HG02588 (cell line): ENCODE results near the gene SELENOO.

ENCODE experiments used
- ATAC-seq: cut with Tn5 transposase; IDR thresholded peaks from one replicate; pipeline ENCODE4 v1.9.1; 2021; ENCODE audit warnings: mild to moderate bottlenecking, moderate library complexity; ENCODE audit not compliant: unreplicated experiment

Gene SELENOO

GRCh38 chr22:50215297-50216054, 14.7 kb downstream of the SELENOO start:
- no peak for ATAC-seq

- no peak for ATAC-seq
Observed at GRCh38 chr22:50216055-50216683, 15.4 kb downstream of the SELENOO start.

- no peak for ATAC-seq
Observed at GRCh38 chr22:50216684-50217520, 16.1 kb downstream of the SELENOO start.

GRCh38 chr22:50217543-50218152, 16.8 kb downstream of the SELENOO start:
- no peak for ATAC-seq

GRCh38 chr22:50218153-50218995, 17.6 kb downstream of the SELENOO start:
- ATAC-seq = no peak

- no peak for ATAC-seq
Observed at GRCh38 chr22:50218996-50219727, 18.4 kb downstream of the SELENOO start.

- ATAC-seq = no peak
Observed at GRCh38 chr22:50219800-50220602, 19.2 kb downstream of the SELENOO start.

- ATAC-seq = no peak
Observed at GRCh38 chr22:50220603-50221409, 20.0 kb downstream of the SELENOO start.

- ATAC-seq = no peak
Observed at GRCh38 chr22:50221410-50222300, 20.8 kb downstream of the SELENOO start.

GRCh38 chr22:50222508-50222907, 21.7 kb downstream of the SELENOO start:
- ATAC-seq = no peak

GRCh38 chr22:50224071-50224470, 23.3 kb downstream of the SELENOO start:
- no peak for ATAC-seq

- no peak for ATAC-seq
Observed at GRCh38 chr22:50225200-50225969, 24.6 kb downstream of the SELENOO start.

GRCh38 chr22:50226063-50226874, 25.5 kb downstream of the SELENOO start:
- ATAC-seq = no peak

GRCh38 chr22:50226875-50227165, 26.0 kb downstream of the SELENOO start:
- no peak for ATAC-seq

GRCh38 chr22:50227579-50228215, 26.9 kb downstream of the SELENOO start:
- no peak for ATAC-seq
